Measurements from ENCODE around the gene RYR2. TPM values are rescaled to one million over a fixed set of nuclear protein-coding genes. Genes with fewer than 3 reads are reported as not detected.

The RYR2 gene
- polyA plus RNA-seq, 2 of the 4 experiments (the other 2 are of a cell fraction), result 0.06 TPM; not detected in 1

DNA sequence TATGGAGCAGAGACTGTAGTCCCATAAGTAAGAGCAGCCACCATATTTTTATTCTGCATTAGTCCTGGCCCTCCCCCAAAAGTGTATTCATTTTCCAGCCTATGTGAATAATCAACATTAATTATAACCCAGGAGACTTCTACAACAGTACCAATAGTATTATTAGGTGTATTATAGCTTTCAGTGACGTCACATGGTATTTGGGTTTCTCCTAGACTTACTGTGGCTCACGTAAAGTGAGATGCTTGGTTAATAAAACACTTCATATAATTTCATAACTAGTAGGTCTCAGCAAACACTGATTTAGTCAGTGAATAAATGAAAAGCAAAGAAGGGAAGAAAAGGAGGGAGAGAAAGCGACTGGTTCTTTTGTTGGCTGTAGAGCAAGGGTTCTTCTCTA, 762.5 kb downstream of the RYR2 start (continued):
- TF ChIP-seq, protein P1, sequence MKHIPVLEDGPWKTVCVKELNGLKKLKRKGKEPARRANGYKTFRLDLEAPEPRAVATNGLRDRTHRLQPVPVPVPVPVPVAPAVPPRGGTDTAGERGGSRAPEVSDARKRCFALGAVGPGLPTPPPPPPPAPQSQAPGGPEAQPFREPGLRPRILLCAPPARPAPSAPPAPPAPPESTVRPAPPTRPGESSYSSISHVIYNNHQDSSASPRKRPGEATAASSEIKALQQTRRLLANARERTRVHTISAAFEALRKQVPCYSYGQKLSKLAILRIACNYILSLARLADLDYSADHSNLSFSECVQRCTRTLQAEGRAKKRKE (CRISPR knock-in tag; IDR thresholded peaks at IDR 0.05; ENCODE audit: low read depth), result no peak
- TF ChIP-seq FOXS1 (CRISPR knock-in tag; IDR thresholded peaks at IDR 0.05) (no peak), PHF8 (IDR thresholded peaks at IDR 0.05; ENCODE audit: borderline replicate concordance, low read depth) (no peak), EHMT2 (IDR thresholded peaks at IDR 0.05; ENCODE audit: low read depth) (no peak), RNF2 (IDR thresholded peaks at IDR 0.05; ENCODE audit: borderline replicate concordance, low read depth) (no peak), RCOR1 (IDR thresholded peaks at IDR 0.05; ENCODE audit: low read depth, low read length) (no peak)

DNA sequence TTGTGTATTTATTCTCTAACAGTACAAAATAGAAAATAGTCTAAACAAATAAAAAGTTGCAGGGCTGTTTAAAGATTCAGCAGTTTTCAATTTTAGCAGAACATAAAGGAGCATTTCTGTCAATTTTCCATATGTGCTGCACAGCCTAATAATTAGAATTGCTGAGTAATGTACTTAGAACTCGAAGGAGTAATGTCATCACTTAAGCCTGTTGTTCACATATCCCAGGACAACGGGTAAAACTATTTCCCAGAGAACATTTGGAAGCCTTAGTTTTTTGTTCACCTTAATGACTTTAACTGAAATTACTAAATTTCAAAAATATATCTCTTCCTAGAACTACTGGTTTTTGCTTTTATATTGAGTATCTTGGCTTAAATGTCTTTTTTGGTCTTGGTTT, 767.1 kb downstream of the RYR2 start:
- ATAC-seq, result no peak
- Histone ChIP-seq H3K4me2 (no peak overlapping the region), H3K4me3 (no peak overlapping the region), H3K27ac (no peak overlapping the region), H3K4me1 (no peaks in the 10 kb centered on the region), H3K9me3 (no peaks in the 10 kb centered on the region)
- ChIA-PET POLR2A (no interaction called here), CTCF (no interaction called here)
- TF ChIP-seq, protein P2, sequence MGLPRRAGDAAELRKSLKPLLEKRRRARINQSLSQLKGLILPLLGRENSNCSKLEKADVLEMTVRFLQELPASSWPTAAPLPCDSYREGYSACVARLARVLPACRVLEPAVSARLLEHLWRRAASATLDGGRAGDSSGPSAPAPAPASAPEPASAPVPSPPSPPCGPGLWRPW (IDR thresholded peaks at IDR 0.05), result no peak
- TF ChIP-seq MAFK (IDR thresholded peaks at IDR 0.05; ENCODE audit: partially characterized antibody), result peak; percentile 29
- WGBS (ENCODE audit: missing lambda C conversion rate), result 17% methylated on average over 2 of the region's 2 CpGs
- DNase-seq (ENCODE audit: low read depth in 1 of 2, low spot score in 1 of 2), result no peak
- no peak for FAIRE-seq

DNA sequence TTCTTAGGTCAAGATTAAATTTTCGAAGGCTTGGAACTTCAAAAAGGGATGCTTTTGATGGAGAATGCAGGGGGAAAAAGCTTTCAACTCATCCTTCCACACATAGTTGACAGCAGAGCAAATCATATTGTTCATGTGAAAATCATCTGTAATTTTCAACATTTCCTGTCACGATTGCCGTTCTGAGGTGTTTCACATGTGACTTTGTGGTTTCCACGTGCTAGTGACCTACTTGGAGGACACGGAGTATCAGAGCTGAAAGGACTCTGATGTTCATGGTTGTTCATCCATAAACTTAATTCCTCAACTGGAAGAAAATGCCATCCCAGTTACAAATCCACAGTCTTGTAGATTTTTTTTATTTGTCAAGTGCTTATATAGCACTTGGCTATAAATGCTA, 769.6 kb downstream of the RYR2 start:
- POLR2A ChIA-PET, result no interaction called here
- WGBS (ENCODE audit: missing lambda C conversion rate), result 21% methylated on average over 5 of the region's 5 CpGs
- no peak overlapping the region for H3K4me2 ChIP-seq
- ATAC-seq (no peak), DNase-seq (ENCODE audit: low read depth in 1 of 2, low spot score in 1 of 2) (no peak), FAIRE-seq (no peak)
- no peak overlapping the region for H3K27ac ChIP-seq
- no peaks in the 10 kb centered on the region for H3K9me3 ChIP-seq
- CTCF ChIA-PET, result interaction anchor here (0.8 kb wide), 2 partner anchors 40 to 127 kb away, joined by 3 read pairs; no protein-coding TSS in a partner anchor
- no peak for TF ChIP-seq NPAS2 (CRISPR knock-in tag; IDR thresholded peaks at IDR 0.05; ENCODE audit: borderline replicate concordance)
- no peak for TF ChIP-seq HEYL (CRISPR knock-in tag; IDR thresholded peaks at IDR 0.05)
- TF ChIP-seq, protein P3, sequence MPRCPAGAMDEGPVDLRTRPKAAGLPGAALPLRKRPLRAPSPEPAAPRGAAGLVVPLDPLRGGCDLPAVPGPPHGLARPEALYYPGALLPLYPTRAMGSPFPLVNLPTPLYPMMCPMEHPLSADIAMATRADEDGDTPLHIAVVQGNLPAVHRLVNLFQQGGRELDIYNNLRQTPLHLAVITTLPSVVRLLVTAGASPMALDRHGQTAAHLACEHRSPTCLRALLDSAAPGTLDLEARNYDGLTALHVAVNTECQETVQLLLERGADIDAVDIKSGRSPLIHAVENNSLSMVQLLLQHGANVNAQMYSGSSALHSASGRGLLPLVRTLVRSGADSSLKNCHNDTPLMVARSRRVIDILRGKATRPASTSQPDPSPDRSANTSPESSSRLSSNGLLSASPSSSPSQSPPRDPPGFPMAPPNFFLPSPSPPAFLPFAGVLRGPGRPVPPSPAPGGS (IDR thresholded peaks at IDR 0.05), result no peak
- no peak for TF ChIP-seq CBX8 (IDR thresholded peaks at IDR 0.05)
- no peak for TF ChIP-seq JUN (IDR thresholded peaks at IDR 0.05)
- TF ChIP-seq RNF2 (IDR thresholded peaks at IDR 0.05; ENCODE audit: borderline replicate concordance, low read depth), result no peak
- TF ChIP-seq POLR2A (IDR thresholded peaks at IDR 0.05; ENCODE audit: low read length), result no peak
- TF ChIP-seq POLR2AphosphoS2 (conservative IDR thresholded peaks at IDR 0.05; ENCODE audit: low read length), result no peak
- no peak for TF ChIP-seq ZNF302 (CRISPR knock-in tag; IDR thresholded peaks at IDR 0.05)
- TF ChIP-seq GATA3 (IDR thresholded peaks at IDR 0.05; ENCODE audit: borderline replicate concordance), result no peak
- TF ChIP-seq ESRRA (IDR thresholded peaks at IDR 0.05; ENCODE audit: borderline replicate concordance, low read length), result no peak
- TF ChIP-seq HDAC2 (IDR thresholded peaks at IDR 0.05), result no peak
- no peak for TF ChIP-seq PHF8 (IDR thresholded peaks at IDR 0.05; ENCODE audit: borderline replicate concordance, low read depth)
- no peak for TF ChIP-seq BHLHE40 (IDR thresholded peaks at IDR 0.05; ENCODE audit: low read depth, low read length)
- no peak for TF ChIP-seq KDM5A (IDR thresholded peaks at IDR 0.05)
- TF ChIP-seq, protein P4, sequence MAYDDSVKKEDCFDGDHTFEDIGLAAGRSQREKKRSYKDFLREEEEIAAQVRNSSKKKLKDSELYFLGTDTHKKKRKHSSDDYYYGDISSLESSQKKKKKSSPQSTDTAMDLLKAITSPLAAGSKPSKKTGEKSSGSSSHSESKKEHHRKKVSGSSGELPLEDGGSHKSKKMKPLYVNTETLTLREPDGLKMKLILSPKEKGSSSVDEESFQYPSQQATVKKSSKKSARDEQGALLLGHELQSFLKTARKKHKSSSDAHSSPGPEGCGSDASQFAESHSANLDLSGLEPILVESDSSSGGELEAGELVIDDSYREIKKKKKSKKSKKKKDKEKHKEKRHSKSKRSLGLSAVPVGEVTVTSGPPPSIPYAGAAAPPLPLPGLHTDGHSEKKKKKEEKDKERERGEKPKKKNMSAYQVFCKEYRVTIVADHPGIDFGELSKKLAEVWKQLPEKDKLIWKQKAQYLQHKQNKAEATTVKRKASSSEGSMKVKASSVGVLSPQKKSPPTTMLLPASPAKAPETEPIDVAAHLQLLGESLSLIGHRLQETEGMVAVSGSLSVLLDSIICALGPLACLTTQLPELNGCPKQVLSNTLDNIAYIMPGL (CRISPR knock-in tag; IDR thresholded peaks at IDR 0.05; ENCODE audit: borderline replicate concordance), result no peak
- TF ChIP-seq NR3C1 (IDR thresholded peaks at IDR 0.05), result no peak
- no peaks in the 10 kb centered on the region for H3K4me1 ChIP-seq
- no peak overlapping the region for H3K4me3 ChIP-seq

Measured in A549 (cell line).